Caco-2 (cell line): Measurements from ENCODE around the gene CTTNBP2. TPM values are rescaled to one million over a fixed set of nuclear protein-coding genes. Genes with fewer than 3 reads are reported as not detected.

ENCODE experiments used
- BruUV-seq: library from RNA; stranded (reverse); fragments of 400-500 nt; replicated peaks from 2 replicates; lab custom pipeline; 2021; lab: Mats Ljungman, UMichigan
- CTCF ChIA-PET: fragments of 300-600 bp; sonication (Branson Sonifier 250); formaldehyde crosslinking; loops from one replicate; lab custom pipeline; 2022; ENCODE audit warnings: antibody characterized with exemption; lab: Charles Lee
- POLR2A ChIA-PET: fragments of 300-600 bp; sonication (Branson Sonifier 250); formaldehyde crosslinking; loops from one replicate; lab custom pipeline; 2022; ENCODE audit warnings: antibody characterized with exemption; lab: Charles Lee
- DNase-seq, 2 experiments: peaks; one replicate each; pipeline versions ENCODE4 v3.0.0 to v3.0.0-alpha.2; 2020 to 2022
- H3K27me3 ChIP-seq: replicated peaks from 2 replicates; pipeline ENCODE4 v1.6.0; 2011; ENCODE audit warnings: low read length; ENCODE audit not compliant: control insufficient read depth, insufficient read depth
- H3K36me3 ChIP-seq: 2 replicates; pipeline ENCODE4 v1.5.1; 2011; ENCODE audit warnings: low read length; ENCODE audit not compliant: control insufficient read depth, insufficient read depth
- H3K4me1 ChIP-seq: fragments of 250-450 bp; sonication (Bioruptor Pico); 2 replicates; pipeline ENCODE4 v1.5.1; 2020; ENCODE audit warnings: mild to moderate bottlenecking
- H3K4me3 ChIP-seq: 2 replicates; pipeline ENCODE4 v1.5.1; 2011; ENCODE audit warnings: low read depth, mild to moderate bottlenecking, control low read depth, low read length
- H3K9me3 ChIP-seq: fragments of 250-450 bp; sonication (Bioruptor Pico); 2 replicates; pipeline ENCODE4 v1.5.1; 2020; ENCODE audit warnings: mild to moderate bottlenecking, moderate library complexity
- H3K27ac Mint-ChIP-seq: one replicate; pipeline ENCODE4 v1.8.0; 2022; ENCODE audit warnings: mixed read lengths; ENCODE audit not compliant: unreplicated experiment
- H3K27me3 Mint-ChIP-seq: one replicate; pipeline ENCODE4 v1.8.0; 2022; ENCODE audit warnings: mixed read lengths; ENCODE audit not compliant: insufficient read depth, unreplicated experiment
- H3K36me3 Mint-ChIP-seq: one replicate; pipeline ENCODE4 v1.8.0; 2022; ENCODE audit warnings: mild to moderate bottlenecking, mixed read lengths; ENCODE audit not compliant: insufficient read depth, unreplicated experiment
- H3K4me1 Mint-ChIP-seq: one replicate; pipeline ENCODE4 v1.8.0; 2022; ENCODE audit warnings: low read depth, mixed read lengths; ENCODE audit not compliant: unreplicated experiment
- H3K4me3 Mint-ChIP-seq: one replicate; pipeline ENCODE4 v1.8.0; 2022; ENCODE audit warnings: mild to moderate bottlenecking, moderate library complexity, mixed read lengths; ENCODE audit not compliant: unreplicated experiment
- H3K9me3 Mint-ChIP-seq: one replicate; pipeline ENCODE4 v1.8.0; 2022; ENCODE audit warnings: mixed read lengths; ENCODE audit not compliant: unreplicated experiment
- intact Hi-C: fragments of 100-400 bp; cut with micrococcal nuclease; formaldehyde crosslinking; loops from one replicate; pipeline ENCODE4 v1.10.0; 2022; ENCODE audit not compliant: unreplicated experiment
- total RNA-seq: library from RNA; stranded (reverse); gene quantifications from 2 replicates; pipeline ENCODE4 v1.2.3, GENCODE V29; 2022
- TF ChIP-seq, protein P1 (sequence below), 2 experiments: fragments of 200-600 bp in 1 of 2; IDR thresholded peaks; 1 replicate in 1 of 2; 2 replicates in 1 of 2; pipeline versions ENCODE4 v1.5.1 to v1.8.0; 2011 to 2022; ENCODE audit warnings: antibody characterized with exemption in 1 of 2, control low read depth in 1 of 2, inconsistent platforms in 1 of 2, low read depth in 1 of 2, low read length in 1 of 2, mild to moderate bottlenecking in 1 of 2, moderate library complexity in 1 of 2; ENCODE audit not compliant: insufficient read depth in 1 of 2, severe bottlenecking in 1 of 2, unreplicated experiment in 1 of 2

The CTTNBP2 gene
- total RNA-seq, 1 experiment from 2014 or later = 3.2 TPM

DNA sequence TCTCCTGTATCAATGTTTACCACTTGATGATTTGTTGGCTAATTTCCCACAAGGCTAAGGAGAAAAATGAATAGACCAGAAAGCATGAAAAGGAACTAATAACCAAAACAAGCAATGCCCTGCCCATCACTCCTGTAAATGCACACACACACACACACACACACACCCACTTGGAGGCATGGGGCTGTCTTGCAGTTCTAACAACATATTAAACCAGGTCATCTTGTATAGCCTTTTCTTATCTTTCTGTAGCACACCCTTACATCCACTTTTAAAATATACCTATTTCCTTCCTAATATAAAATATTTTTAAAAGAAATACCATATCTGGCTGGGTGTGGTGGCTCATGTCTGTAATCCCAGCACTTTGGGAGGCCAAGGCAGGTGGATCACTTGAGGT is 105.3 kb downstream of the CTTNBP2 start:
- CTCF ChIA-PET = no interaction called here
- no peaks in the 10 kb centered on the region for H3K36me3 ChIP-seq
- no peak overlapping the region for H3K27ac Mint-ChIP-seq
- POLR2A ChIA-PET = no interaction called here
- H3K4me3 Mint-ChIP-seq = no peak overlapping the region
- DNase-seq = no peak
- no peaks in the 10 kb centered on the region for H3K4me1 ChIP-seq
- TF ChIP-seq, protein P1, sequence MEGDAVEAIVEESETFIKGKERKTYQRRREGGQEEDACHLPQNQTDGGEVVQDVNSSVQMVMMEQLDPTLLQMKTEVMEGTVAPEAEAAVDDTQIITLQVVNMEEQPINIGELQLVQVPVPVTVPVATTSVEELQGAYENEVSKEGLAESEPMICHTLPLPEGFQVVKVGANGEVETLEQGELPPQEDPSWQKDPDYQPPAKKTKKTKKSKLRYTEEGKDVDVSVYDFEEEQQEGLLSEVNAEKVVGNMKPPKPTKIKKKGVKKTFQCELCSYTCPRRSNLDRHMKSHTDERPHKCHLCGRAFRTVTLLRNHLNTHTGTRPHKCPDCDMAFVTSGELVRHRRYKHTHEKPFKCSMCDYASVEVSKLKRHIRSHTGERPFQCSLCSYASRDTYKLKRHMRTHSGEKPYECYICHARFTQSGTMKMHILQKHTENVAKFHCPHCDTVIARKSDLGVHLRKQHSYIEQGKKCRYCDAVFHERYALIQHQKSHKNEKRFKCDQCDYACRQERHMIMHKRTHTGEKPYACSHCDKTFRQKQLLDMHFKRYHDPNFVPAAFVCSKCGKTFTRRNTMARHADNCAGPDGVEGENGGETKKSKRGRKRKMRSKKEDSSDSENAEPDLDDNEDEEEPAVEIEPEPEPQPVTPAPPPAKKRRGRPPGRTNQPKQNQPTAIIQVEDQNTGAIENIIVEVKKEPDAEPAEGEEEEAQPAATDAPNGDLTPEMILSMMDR (IDR thresholded peaks at IDR 0.05; ENCODE audit: insufficient read depth in 1 of 2, low read depth in 1 of 2, low read length in 1 of 2, severe bottlenecking in 1 of 2, unreplicated experiment in 1 of 2) = no peak
- no peak overlapping the region for H3K4me3 ChIP-seq
- H3K4me1 Mint-ChIP-seq = peaks cover 11% of the 10 kb centered on the region
- intact Hi-C loops = no loop called here
- H3K9me3 ChIP-seq = no peaks in the 10 kb centered on the region
- no peaks in the 10 kb centered on the region for H3K27me3 Mint-ChIP-seq
- no peaks in the 10 kb centered on the region for H3K36me3 Mint-ChIP-seq
- H3K27me3 ChIP-seq = no peaks in the 10 kb centered on the region
- BruUV-seq = no TSS peak
- H3K9me3 Mint-ChIP-seq = no peaks in the 10 kb centered on the region

- intact Hi-C loops = no loop called here
- TF ChIP-seq, protein P1 (IDR thresholded peaks at IDR 0.05; ENCODE audit: insufficient read depth in 1 of 2, low read depth in 1 of 2, low read length in 1 of 2, severe bottlenecking in 1 of 2, unreplicated experiment in 1 of 2) = no peak
- Histone ChIP-seq H3K27me3 (no peaks in the 10 kb centered on the region), H3K36me3 (no peaks in the 10 kb centered on the region), H3K4me1 (no peaks in the 10 kb centered on the region), H3K4me3 (no peak overlapping the region), H3K9me3 (no peaks in the 10 kb centered on the region)
- H3K27ac Mint-ChIP-seq = no peak overlapping the region
- H3K4me3 Mint-ChIP-seq = no peak overlapping the region
- ChIA-PET CTCF (no interaction called here), POLR2A (no interaction called here)
- H3K9me3 Mint-ChIP-seq = no peaks in the 10 kb centered on the region
- no peaks in the 10 kb centered on the region for H3K27me3 Mint-ChIP-seq
- DNase-seq = no peak
- peaks cover 4% of the 10 kb centered on the region for H3K4me1 Mint-ChIP-seq
- no peaks in the 10 kb centered on the region for H3K36me3 Mint-ChIP-seq
- BruUV-seq = no TSS peak
Observed at GRCh38 chr7:117766913-117767312, 106.3 kb downstream of the CTTNBP2 start.

- intact Hi-C loops = no loop called here
- H3K27me3 Mint-ChIP-seq = no peaks in the 10 kb centered on the region
- H3K9me3 Mint-ChIP-seq = no peaks in the 10 kb centered on the region
- no peak for DNase-seq
- H3K4me1 Mint-ChIP-seq = no peaks in the 10 kb centered on the region
- Histone ChIP-seq H3K4me3 (no peak overlapping the region), H3K27me3 (no peaks in the 10 kb centered on the region; the same call in 1 of the 2 replicates), H3K36me3 (no peaks in the 10 kb centered on the region), H3K4me1 (no peaks in the 10 kb centered on the region), H3K9me3 (no peaks in the 10 kb centered on the region)
- H3K27ac Mint-ChIP-seq = no peak overlapping the region
- CTCF ChIA-PET = no interaction called here
- TF ChIP-seq, protein P1 (IDR thresholded peaks at IDR 0.05; ENCODE audit: insufficient read depth in 1 of 2, low read depth in 1 of 2, low read length in 1 of 2, severe bottlenecking in 1 of 2, unreplicated experiment in 1 of 2) = no peak
- POLR2A ChIA-PET = no interaction called here
- no peak overlapping the region for H3K4me3 Mint-ChIP-seq
- H3K36me3 Mint-ChIP-seq = no peaks in the 10 kb centered on the region
- BruUV-seq = no TSS peak
Observed at GRCh38 chr7:117764031-117764430, 109.2 kb downstream of the CTTNBP2 start.
